Dedifferentiated amniotic fluid mesenchymal stem cell (primary cell): ENCODE results near the gene CDH13.

Experiments used
- DNase-seq: peaks from one replicate; pipeline ENCODE4 v3.0.0-alpha.2; 2016; ENCODE audit errors: extremely low spot score

The CDH13 gene

GRCh38 chr16:83407928-83408327 lies 781.2 kb downstream of the CDH13 start:
- no peak for DNase-seq

GRCh38 chr16:83409347-83409746 lies 782.6 kb downstream of the CDH13 start:
- DNase-seq = no peak

GRCh38 chr16:83418565-83418964 lies 791.8 kb downstream of the CDH13 start:
- DNase-seq = no peak

- peak; percentile 22 for DNase-seq
Observed at GRCh38 chr16:83420206-83420760, 793.5 kb downstream of the CDH13 start.

GRCh38 chr16:83433201-83433600 lies 806.4 kb downstream of the CDH13 start:
- DNase-seq = no peak

GRCh38 chr16:83437036-83437435 lies 810.3 kb downstream of the CDH13 start:
- no peak for DNase-seq

GRCh38 chr16:83438326-83438725 lies 811.6 kb downstream of the CDH13 start:
- no peak for DNase-seq

- no peak for DNase-seq
Observed at GRCh38 chr16:83439412-83439811, 812.6 kb downstream of the CDH13 start.

- DNase-seq = no peak
Observed at GRCh38 chr16:83441517-83441916, 814.7 kb downstream of the CDH13 start.

GRCh38 chr16:83443972-83444371 lies 817.2 kb downstream of the CDH13 start:
- DNase-seq = no peak

GRCh38 chr16:83447560-83447959 lies 820.8 kb downstream of the CDH13 start:
- DNase-seq = no peak

GRCh38 chr16:83449861-83450260 lies 823.1 kb downstream of the CDH13 start:
- DNase-seq = no peak

- no peak for DNase-seq
Observed at GRCh38 chr16:83453977-83454376, 827.2 kb downstream of the CDH13 start.

- no peak for DNase-seq
Observed at GRCh38 chr16:83455716-83456115, 828.9 kb downstream of the CDH13 start.

GRCh38 chr16:83456934-83457333 lies 830.2 kb downstream of the CDH13 start:
- DNase-seq = no peak

- DNase-seq = peak; percentile 58
Observed at GRCh38 chr16:83458612-83459011, 831.8 kb downstream of the CDH13 start.

GRCh38 chr16:83464991-83465390 lies 838.2 kb downstream of the CDH13 start:
- no peak for DNase-seq

GRCh38 chr16:83470416-83470815 lies 843.6 kb downstream of the CDH13 start:
- peak; percentile 52 for DNase-seq

- no peak for DNase-seq
Observed at GRCh38 chr16:83472776-83473501, 846.2 kb downstream of the CDH13 start.

GRCh38 chr16:83473926-83474650 lies 847.3 kb downstream of the CDH13 start:
- no peak for DNase-seq

- no peak for DNase-seq
Observed at GRCh38 chr16:83475108-83475507, 848.3 kb downstream of the CDH13 start.

GRCh38 chr16:83481589-83481988 lies 854.8 kb downstream of the CDH13 start:
- no peak for DNase-seq

GRCh38 chr16:83482545-83483162 lies 855.9 kb downstream of the CDH13 start:
- no peak for DNase-seq
